NCI-H187 treated with DMSO at 0.1 percent for 48 hours (cell line): Measurements from ENCODE around the gene SRSF5.
A peak's percentile ranks its signal among the peaks of the same experiment; 100 is the strongest.
"Not testable (repeated sequence)": the region's sequence is repeated elsewhere in the genome, so short reads cannot be mapped to it uniquely, and the experiment has no call there.

Source experiments
- DNase-seq: peaks from one replicate; lab custom pipeline; 2025; lab: John Stamatoyannopoulos, UW

SRSF5 gene

GRCh38 chr14:69808919-69809808, 42.2 kb downstream of the SRSF5 start:
- no peak for DNase-seq

- no peak for DNase-seq
These were observed 44.4 kb downstream of the SRSF5 start for GRCh38 chr14:69811227-69811867.

GRCh38 chr14:69811868-69812252, 44.9 kb downstream of the SRSF5 start:
- DNase-seq: no peak

- DNase-seq: no peak
These were observed 45.8 kb downstream of the SRSF5 start for GRCh38 chr14:69812711-69813110.

- DNase-seq: not testable (repeated sequence)
These were observed 46.4 kb downstream of the SRSF5 start for GRCh38 chr14:69813346-69813745.

GRCh38 chr14:69814397-69814796, 47.5 kb downstream of the SRSF5 start:
- DNase-seq: no peak

GRCh38 chr14:69815556-69815955, 48.6 kb downstream of the SRSF5 start:
- no peak for DNase-seq

- no peak for DNase-seq
These were observed 49.3 kb downstream of the SRSF5 start for GRCh38 chr14:69816216-69816615.

GRCh38 chr14:69818758-69819191, 51.8 kb downstream of the SRSF5 start:
- DNase-seq: peak; percentile 43

GRCh38 chr14:69819607-69820006, 52.7 kb downstream of the SRSF5 start:
- DNase-seq: no peak

GRCh38 chr14:69820991-69821390, 54.0 kb downstream of the SRSF5 start:
- no peak for DNase-seq
